Type B pancreatic cell (in vitro differentiated cells): Measurements from ENCODE around the gene PLEKHA7. TPM values are rescaled to one million over a fixed set of nuclear protein-coding genes. Genes with fewer than 3 reads are reported as not detected.

Experiments
- DNase-seq: peaks from one replicate; pipeline ENCODE4 v3.0.0; 2021; ENCODE audit warnings: mixed read lengths; ENCODE audit not compliant: unreplicated experiment; ENCODE audit errors: extremely low spot score
- H3K27ac Mint-ChIP-seq: 2 replicates; pipeline ENCODE4 v1.8.0; 2021; ENCODE audit warnings: mild to moderate bottlenecking, mixed read lengths
- H3K27me3 Mint-ChIP-seq: 2 replicates; pipeline ENCODE4 v1.8.0; 2021; ENCODE audit warnings: mixed read lengths
- H3K36me3 Mint-ChIP-seq: 2 replicates; pipeline ENCODE4 v1.8.0; 2021; ENCODE audit warnings: mixed read lengths
- H3K4me1 Mint-ChIP-seq: one replicate; pipeline ENCODE4 v1.8.0; 2021; ENCODE audit warnings: mixed read lengths; ENCODE audit not compliant: unreplicated experiment
- H3K4me3 Mint-ChIP-seq: 2 replicates; pipeline ENCODE4 v1.8.0; 2021; ENCODE audit warnings: mild to moderate bottlenecking, mixed read lengths
- H3K9me3 Mint-ChIP-seq: 2 replicates; pipeline ENCODE4 v1.8.0; 2021; ENCODE audit warnings: mixed read lengths
- CTCF ChIP-seq: fragments of 200-600 bp; sonication (generic); conservative IDR thresholded peaks from 2 replicates; pipeline ENCODE4 v1.5.0; 2021; ENCODE audit warnings: antibody characterized with exemption, mild to moderate bottlenecking
- total RNA-seq: library from RNA; stranded (reverse); gene quantifications from 2 replicates; pipeline ENCODE4 v1.2.1, GENCODE V29; 2021; ENCODE audit warnings: low replicate concordance

Gene PLEKHA7
- total RNA-seq, 1 donor from 2014 or later = 64.7 TPM

GRCh38 chr11:16781936-16782919, 232.0 kb downstream of the PLEKHA7 start:
- H3K36me3 Mint-ChIP-seq = peaks cover 12% of the 10 kb centered on the region
- no peak for DNase-seq
- H3K27me3 Mint-ChIP-seq = no peaks in the 10 kb centered on the region
- H3K9me3 Mint-ChIP-seq = no peaks in the 10 kb centered on the region
- H3K4me1 Mint-ChIP-seq = peaks cover 31% of the 10 kb centered on the region
- H3K4me3 Mint-ChIP-seq = no peak overlapping the region
- peak overlapping the region; percentile 69 for H3K27ac Mint-ChIP-seq
- no peak for TF ChIP-seq CTCF

GRCh38 chr11:16780698-16781550, 233.3 kb downstream of the PLEKHA7 start:
- Mint-ChIP-seq H3K36me3 (peaks cover 12% of the 10 kb centered on the region), H3K9me3 (no peaks in the 10 kb centered on the region), H3K4me3 (no peak overlapping the region), H3K27ac (peak overlapping the region; percentile 61), H3K27me3 (no peaks in the 10 kb centered on the region), H3K4me1 (peaks cover 38% of the 10 kb centered on the region)
- no peak for DNase-seq
- no peak for TF ChIP-seq CTCF

- no peaks in the 10 kb centered on the region for H3K27me3 Mint-ChIP-seq
- H3K4me1 Mint-ChIP-seq = peaks cover 33% of the 10 kb centered on the region
- TF ChIP-seq CTCF = no peak
- H3K36me3 Mint-ChIP-seq = peaks cover 7% of the 10 kb centered on the region
- DNase-seq = peak; percentile 52
- no peak overlapping the region for H3K4me3 Mint-ChIP-seq
- H3K9me3 Mint-ChIP-seq = no peaks in the 10 kb centered on the region
- peak overlapping the region; percentile 61 for H3K27ac Mint-ChIP-seq
Observed at GRCh38 chr11:16780146-16780545, 234.1 kb downstream of the PLEKHA7 start.

GRCh38 chr11:16779436-16779835, 234.8 kb downstream of the PLEKHA7 start:
- DNase-seq = peak; percentile 24
- H3K36me3 Mint-ChIP-seq = peaks cover 7% of the 10 kb centered on the region
- no peak overlapping the region for H3K4me3 Mint-ChIP-seq
- H3K27ac Mint-ChIP-seq = peak overlapping the region; percentile 56
- TF ChIP-seq CTCF = no peak
- H3K27me3 Mint-ChIP-seq = no peaks in the 10 kb centered on the region
- H3K4me1 Mint-ChIP-seq = peaks cover 37% of the 10 kb centered on the region
- H3K9me3 Mint-ChIP-seq = no peaks in the 10 kb centered on the region

- peaks cover 34% of the 10 kb centered on the region for H3K4me1 Mint-ChIP-seq
- peak overlapping the region; percentile 56 for H3K27ac Mint-ChIP-seq
- no peaks in the 10 kb centered on the region for H3K9me3 Mint-ChIP-seq
- no peak for TF ChIP-seq CTCF
- no peak overlapping the region for H3K4me3 Mint-ChIP-seq
- H3K36me3 Mint-ChIP-seq = peaks cover 4% of the 10 kb centered on the region
- no peaks in the 10 kb centered on the region for H3K27me3 Mint-ChIP-seq
- peak; percentile 57 for DNase-seq
Observed at GRCh38 chr11:16778876-16779275, 235.3 kb downstream of the PLEKHA7 start.
